ENCODE results near the gene DAPK2.

DAPK2 gene

GRCh38 chr15:64052925-64053491 lies 6.7 kb upstream of the DAPK2 start:
- Histone ChIP-seq H2BK120ac (ENCODE audit: insufficient read depth, low read length, poor library complexity) (no peak overlapping the region), H3K18ac (ENCODE audit: low read length) (no peak overlapping the region), H3K4ac (ENCODE audit: low read depth, low read length) (no peak overlapping the region), H3K9ac (ENCODE audit: low read length) (no peak overlapping the region), H2BK5ac (ENCODE audit: low read depth, low read length, poor library complexity) (no peak overlapping the region), H3K4me1 (ENCODE audit: control insufficient read depth in 1 of 2, insufficient read depth in 2 of 2, low read length in 2 of 2) (peaks cover 0 to 12% of the 10 kb centered on the region in 2 experiments), H2AFZ (ENCODE audit: insufficient read depth, low read length, poor library complexity) (no peak overlapping the region), H4K12ac (ENCODE audit: low read depth, low read length) (no peak overlapping the region), H2AK5ac (ENCODE audit: low read length) (no peak overlapping the region), H3K79me1 (ENCODE audit: low read length) (no peaks in the 10 kb centered on the region), H3K9me3 (ENCODE audit: insufficient read depth, low read depth, low read length) (peaks cover 2% of the 10 kb centered on the region), H3K27ac (ENCODE audit: low read depth, low read length) (no peak overlapping the region), H3K36me3 (ENCODE audit: control insufficient read depth in 1 of 2, insufficient read depth in 2 of 2, low read length in 2 of 2) (no peaks in the 10 kb centered on the region), H4K91ac (ENCODE audit: low read depth, low read length) (no peak overlapping the region), H3K23ac (ENCODE audit: low read length) (no peak overlapping the region), H3K4me2 (ENCODE audit: low read length) (no peak overlapping the region), H3K14ac (ENCODE audit: low read length) (no peak overlapping the region), H3K4me3 (ENCODE audit: low read depth, low read length) (no peak overlapping the region), H3K79me2 (ENCODE audit: control insufficient read depth, insufficient read depth, low read length, poor library complexity) (no peaks in the 10 kb centered on the region), H3K27me3 (ENCODE audit: insufficient read depth, low read length) (no peaks in the 10 kb centered on the region), H4K8ac (ENCODE audit: low read depth, low read length) (no peak overlapping the region), H2BK12ac (ENCODE audit: low read length) (no peak overlapping the region)
- no CpG with 5 or more reads among the region's 5 CpGs for WGBS (ENCODE audit: extremely low coverage, insufficient coverage, insufficient read length)
- DNase-seq: no peak

DNA sequence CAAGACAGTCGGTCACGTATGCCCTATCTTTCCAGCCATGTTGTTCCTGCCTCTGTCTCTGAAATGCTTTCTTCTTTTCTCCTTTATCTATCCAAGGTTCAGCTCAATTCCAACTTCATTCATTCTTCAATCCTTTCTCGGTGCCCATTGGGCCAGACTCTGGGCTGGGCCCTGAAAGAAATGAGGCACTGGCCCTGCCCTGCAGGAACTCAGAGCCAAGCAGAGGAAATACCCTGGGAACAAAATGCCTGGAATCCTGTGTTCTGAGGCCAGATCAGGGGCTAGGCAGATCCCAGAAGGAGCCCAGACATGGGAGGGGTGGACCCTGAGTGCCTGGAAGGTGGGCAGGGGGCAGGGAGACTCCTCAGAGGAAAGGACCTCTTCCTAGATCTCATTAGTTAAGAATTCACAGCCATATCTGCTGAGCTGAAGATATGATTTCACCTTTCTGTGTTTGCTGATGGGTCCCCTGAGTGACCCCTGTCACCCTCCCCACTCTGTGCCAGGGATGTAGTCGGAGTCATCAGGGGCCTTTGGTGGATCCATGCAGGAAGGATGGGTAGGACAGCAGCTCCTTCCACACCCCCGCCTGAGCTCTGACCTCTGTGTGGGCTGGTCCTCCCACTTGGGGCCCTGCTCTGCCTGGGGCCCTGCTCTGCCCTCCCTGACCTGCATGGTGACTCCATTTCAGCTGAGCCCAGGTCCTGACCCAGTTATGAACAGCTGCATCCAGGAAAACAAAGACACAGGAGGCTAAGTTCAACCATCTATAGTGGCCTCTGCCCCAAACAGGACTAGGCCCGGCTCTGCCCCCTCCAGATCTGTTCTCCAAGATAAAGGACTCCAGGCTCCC lies 5.3 kb upstream of the DAPK2 start:
- Histone ChIP-seq H2BK12ac (ENCODE audit: low read length) (no peak overlapping the region), H2BK5ac (ENCODE audit: low read depth, low read length, poor library complexity) (no peak overlapping the region), H2AK5ac (ENCODE audit: low read length) (no peak overlapping the region), H3K36me3 (ENCODE audit: control insufficient read depth in 1 of 2, insufficient read depth in 2 of 2, low read length in 2 of 2) (no peaks in the 10 kb centered on the region), H2BK120ac (ENCODE audit: insufficient read depth, low read length, poor library complexity) (no peak overlapping the region), H3K4me2 (ENCODE audit: low read length) (no peak overlapping the region), H4K91ac (ENCODE audit: low read depth, low read length) (no peak overlapping the region), H2AFZ (ENCODE audit: insufficient read depth, low read length, poor library complexity) (no peak overlapping the region), H3K4ac (ENCODE audit: low read depth, low read length) (no peak overlapping the region), H4K8ac (ENCODE audit: low read depth, low read length) (no peak overlapping the region), H3K4me3 (ENCODE audit: low read depth, low read length) (no peak overlapping the region), H3K9ac (ENCODE audit: low read length) (no peak overlapping the region), H3K79me1 (ENCODE audit: low read length) (peaks cover 2% of the 10 kb centered on the region), H3K14ac (ENCODE audit: low read length) (no peak overlapping the region), H3K18ac (ENCODE audit: low read length) (no peak overlapping the region), H3K4me1 (ENCODE audit: control insufficient read depth in 1 of 2, insufficient read depth in 2 of 2, low read length in 2 of 2) (peaks cover 0 to 15% of the 10 kb centered on the region in 2 experiments), H3K23ac (ENCODE audit: low read length) (no peak overlapping the region), H3K79me2 (ENCODE audit: control insufficient read depth, insufficient read depth, low read length, poor library complexity) (no peaks in the 10 kb centered on the region), H3K27ac (ENCODE audit: low read depth, low read length) (no peak overlapping the region), H3K9me3 (ENCODE audit: insufficient read depth, low read depth, low read length) (peaks cover 2% of the 10 kb centered on the region), H4K12ac (ENCODE audit: low read depth, low read length) (no peak overlapping the region), H3K27me3 (ENCODE audit: insufficient read depth, low read length) (no peaks in the 10 kb centered on the region)
- no peak for DNase-seq
- WGBS (ENCODE audit: extremely low coverage, insufficient coverage, insufficient read length): no CpG with 5 or more reads among the region's 6 CpGs

GRCh38 chr15:64051093-64051402 lies 4.8 kb upstream of the DAPK2 start:
- WGBS (ENCODE audit: extremely low coverage, insufficient coverage, insufficient read length): no CpG with 5 or more reads among the region's 2 CpGs
- Histone ChIP-seq H2AK5ac (ENCODE audit: low read length) (no peak overlapping the region), H2BK12ac (ENCODE audit: low read length) (no peak overlapping the region), H3K36me3 (ENCODE audit: control insufficient read depth in 1 of 2, insufficient read depth in 2 of 2, low read length in 2 of 2) (no peaks in the 10 kb centered on the region), H3K79me1 (ENCODE audit: low read length) (peaks cover 4% of the 10 kb centered on the region), H3K23ac (ENCODE audit: low read length) (no peak overlapping the region), H3K79me2 (ENCODE audit: control insufficient read depth, insufficient read depth, low read length, poor library complexity) (no peaks in the 10 kb centered on the region), H2AFZ (ENCODE audit: insufficient read depth, low read length, poor library complexity) (no peak overlapping the region), H3K27me3 (ENCODE audit: insufficient read depth, low read length) (no peaks in the 10 kb centered on the region), H3K14ac (ENCODE audit: low read length) (no peak overlapping the region), H4K91ac (ENCODE audit: low read depth, low read length) (no peak overlapping the region), H3K4me2 (ENCODE audit: low read length) (no peak overlapping the region), H3K18ac (ENCODE audit: low read length) (no peak overlapping the region), H4K8ac (ENCODE audit: low read depth, low read length) (no peak overlapping the region), H2BK120ac (ENCODE audit: insufficient read depth, low read length, poor library complexity) (no peak overlapping the region), H2BK5ac (ENCODE audit: low read depth, low read length, poor library complexity) (no peak overlapping the region), H3K9me3 (ENCODE audit: insufficient read depth, low read depth, low read length) (peaks cover 2% of the 10 kb centered on the region), H3K4me3 (ENCODE audit: low read depth, low read length) (no peak overlapping the region), H4K12ac (ENCODE audit: low read depth, low read length) (no peak overlapping the region), H3K4me1 (ENCODE audit: control insufficient read depth in 1 of 2, insufficient read depth in 2 of 2, low read length in 2 of 2) (peaks cover 0 to 17% of the 10 kb centered on the region in 2 experiments), H3K9ac (ENCODE audit: low read length) (no peak overlapping the region), H3K4ac (ENCODE audit: low read depth, low read length) (no peak overlapping the region), H3K27ac (ENCODE audit: low read depth, low read length) (no peak overlapping the region)
- no peak for DNase-seq

GRCh38 chr15:64050281-64051092 lies 4.2 kb upstream of the DAPK2 start:
- H3K4me3 ChIP-seq (ENCODE audit: low read depth, low read length): no peak overlapping the region
- H2BK5ac ChIP-seq (ENCODE audit: low read depth, low read length, poor library complexity): no peak overlapping the region
- no peak overlapping the region for H4K12ac ChIP-seq (ENCODE audit: low read depth, low read length)
- H3K36me3 ChIP-seq (ENCODE audit: control insufficient read depth in 1 of 2, insufficient read depth in 2 of 2, low read length in 2 of 2): no peaks in the 10 kb centered on the region
- no peak overlapping the region for H2AK5ac ChIP-seq (ENCODE audit: low read length)
- peaks cover 4 to 21% of the 10 kb centered on the region in 2 experiments for H3K4me1 ChIP-seq (ENCODE audit: control insufficient read depth in 1 of 2, insufficient read depth in 2 of 2, low read length in 2 of 2)
- H3K4ac ChIP-seq (ENCODE audit: low read depth, low read length): no peak overlapping the region
- H3K18ac ChIP-seq (ENCODE audit: low read length): no peak overlapping the region
- WGBS (ENCODE audit: extremely low coverage, insufficient coverage, insufficient read length): no CpG with 5 or more reads among the region's 8 CpGs
- H3K9me3 ChIP-seq (ENCODE audit: insufficient read depth, low read depth, low read length): peaks cover 2% of the 10 kb centered on the region
- peaks cover 6% of the 10 kb centered on the region for H3K79me1 ChIP-seq (ENCODE audit: low read length)
- H3K79me2 ChIP-seq (ENCODE audit: control insufficient read depth, insufficient read depth, low read length, poor library complexity): no peaks in the 10 kb centered on the region
- no peak overlapping the region for H2BK12ac ChIP-seq (ENCODE audit: low read length)
- H4K8ac ChIP-seq (ENCODE audit: low read depth, low read length): peak overlapping the region; percentile 17
- peak overlapping the region; percentile 9 for H4K91ac ChIP-seq (ENCODE audit: low read depth, low read length)
- H3K27ac ChIP-seq (ENCODE audit: low read depth, low read length): no peak overlapping the region
- H3K27me3 ChIP-seq (ENCODE audit: insufficient read depth, low read length): no peaks in the 10 kb centered on the region
- no peak for DNase-seq
- H3K23ac ChIP-seq (ENCODE audit: low read length): no peak overlapping the region
- H3K9ac ChIP-seq (ENCODE audit: low read length): no peak overlapping the region
- no peak overlapping the region for H3K4me2 ChIP-seq (ENCODE audit: low read length)
- H2BK120ac ChIP-seq (ENCODE audit: insufficient read depth, low read length, poor library complexity): no peak overlapping the region
- no peak overlapping the region for H3K14ac ChIP-seq (ENCODE audit: low read length)
- peak overlapping the region; percentile 18 for H2AFZ ChIP-seq (ENCODE audit: insufficient read depth, low read length, poor library complexity)
